ENCODE results near the gene PDCD11. TPM values are rescaled to one million over a fixed set of nuclear protein-coding genes. Genes with fewer than 3 reads are reported as not detected.
"Not testable (repeated sequence)": the region's sequence is repeated elsewhere in the genome, so short reads cannot be mapped to it uniquely, and the experiment has no call there.

Gene PDCD11
- total RNA-seq, 2 experiments from 2014 or later: 93.4 to 93.7 TPM

GRCh38 chr10:103413564-103413963 is 17.1 kb downstream of the PDCD11 start:
- ChIA-PET CTCF (no interaction called here), POLR2A (no interaction called here)

GRCh38 chr10:103415581-103415980 is 19.2 kb downstream of the PDCD11 start:
- ChIA-PET CTCF (interaction anchor here (0.9 to 2.2 kb wide), 4 partner anchors 10 to 75 kb away, joined by 4 to 10 read pairs (median 6); no protein-coding TSS in a partner anchor), POLR2A (interaction anchor here (1.8 kb wide), 1 partner anchor 20 kb away, joined by 4 read pairs; the partner anchor contains the start of genes ATP5MK and PDCD11)

- POLR2A ChIA-PET: no interaction called here
- CTCF ChIA-PET: interaction anchor here (0.8 to 2.2 kb wide), 8 partner anchors 11 to 174 kb away, joined by 3 to 10 read pairs (median 4); partner anchors contain the start of gene CALHM2
Observed at GRCh38 chr10:103416436-103417147, 20.2 kb downstream of the PDCD11 start.

GRCh38 chr10:103417148-103417469 is 20.7 kb downstream of the PDCD11 start:
- POLR2A ChIA-PET: not testable (repeated sequence)
- CTCF ChIA-PET: interaction anchor here (1.1 to 1.8 kb wide), 3 partner anchors 35 to 174 kb away, joined by 3 to 6 read pairs (median 4); partner anchors contain the start of gene CALHM2

- ChIA-PET POLR2A (no interaction called here), CTCF (interaction anchor here (0.8 to 1.8 kb wide), 6 partner anchors 8 to 63 kb away, joined by 3 to 6 read pairs (median 4); partner anchors contain the start of gene CALHM2)
Observed at GRCh38 chr10:103417601-103418000, 21.2 kb downstream of the PDCD11 start.

- ChIA-PET CTCF (interaction anchor here (1.3 to 1.4 kb wide), 2 partner anchors 31 to 67 kb away, joined by 6 read pairs; no protein-coding TSS in a partner anchor), POLR2A (interaction anchor here (0.6 kb wide), 1 partner anchor 45 kb away, joined by 3 read pairs; no protein-coding TSS in a partner anchor)
Observed at GRCh38 chr10:103419101-103419500, 22.7 kb downstream of the PDCD11 start.

- POLR2A ChIA-PET: no interaction called here
- CTCF ChIA-PET: interaction anchor here (2.0 kb wide), 1 partner anchor 28 kb away, joined by 5 read pairs; the partner anchor contains the start of gene CALHM2
Observed at GRCh38 chr10:103423748-103424147, 27.3 kb downstream of the PDCD11 start.

- ChIA-PET CTCF (interaction anchor here (0.6 kb wide), 1 partner anchor 183 kb away, joined by 3 read pairs; no protein-coding TSS in a partner anchor), POLR2A (no interaction called here)
Observed at GRCh38 chr10:103427866-103428265, 31.4 kb downstream of the PDCD11 start.

GRCh38 chr10:103428989-103429643 is 32.7 kb downstream of the PDCD11 start:
- ChIA-PET POLR2A (no interaction called here), CTCF (no interaction called here)

GRCh38 chr10:103429647-103430046 is 33.2 kb downstream of the PDCD11 start:
- CTCF ChIA-PET: no interaction called here
- POLR2A ChIA-PET: no interaction called here

GRCh38 chr10:103431902-103432301 is 35.5 kb downstream of the PDCD11 start:
- ChIA-PET POLR2A (no interaction called here), CTCF (no interaction called here)

- ChIA-PET CTCF (interaction anchor here (0.6 to 0.9 kb wide), 2 partner anchors 52 to 111 kb away, joined by 3 read pairs; no protein-coding TSS in a partner anchor), POLR2A (interaction anchor here (0.7 kb wide), 1 partner anchor 115 kb away, joined by 3 read pairs; no protein-coding TSS in a partner anchor)
Observed at GRCh38 chr10:103433858-103434257, 37.4 kb downstream of the PDCD11 start.

GRCh38 chr10:103439776-103440175 is 43.4 kb downstream of the PDCD11 start:
- CTCF ChIA-PET: interaction anchor here (1.0 to 1.4 kb wide), 2 partner anchors 9 to 37 kb away, joined by 3 read pairs; no protein-coding TSS in a partner anchor
- POLR2A ChIA-PET: interaction anchor here (0.5 kb wide), 1 partner anchor 248 kb away, joined by 5 read pairs; no protein-coding TSS in a partner anchor

- ChIA-PET CTCF (interaction anchor here (1.0 kb wide), 1 partner anchor 36 kb away, joined by 3 read pairs; no protein-coding TSS in a partner anchor), POLR2A (no interaction called here)
Observed at GRCh38 chr10:103440416-103440815, 44.0 kb downstream of the PDCD11 start.

- POLR2A ChIA-PET: no interaction called here
- CTCF ChIA-PET: no interaction called here
Observed at GRCh38 chr10:103441206-103441605, 44.8 kb downstream of the PDCD11 start.

GRCh38 chr10:103441611-103442010 is 45.2 kb downstream of the PDCD11 start:
- POLR2A ChIA-PET: no interaction called here
- CTCF ChIA-PET: no interaction called here

GRCh38 chr10:103442031-103442461 is 45.6 kb downstream of the PDCD11 start:
- ChIA-PET CTCF (no interaction called here), POLR2A (no interaction called here)

- POLR2A ChIA-PET: no interaction called here
- CTCF ChIA-PET: no interaction called here
Observed at GRCh38 chr10:103443475-103444185, 47.2 kb downstream of the PDCD11 start.

- CTCF ChIA-PET: no interaction called here
- POLR2A ChIA-PET: no interaction called here
Observed at GRCh38 chr10:103444478-103444877, 48.1 kb downstream of the PDCD11 start.

- ChIA-PET CTCF (interaction anchor here (2.0 kb wide), 1 partner anchor 40 kb away, joined by 5 read pairs; no protein-coding TSS in a partner anchor), POLR2A (no interaction called here)
Observed at GRCh38 chr10:103445366-103445765, 48.9 kb downstream of the PDCD11 start.
